A549 (cell line): Measurements from ENCODE around the gene DLG4. TPM values are rescaled to one million over a fixed set of nuclear protein-coding genes. Genes with fewer than 3 reads are reported as not detected.
A peak's percentile ranks its signal among the peaks of the same experiment; 100 is the strongest.

Source experiments
- ATAC-seq, 2 experiments: fragments of 200-7000 bp in 1 of 2; fragments of >200 bp in 1 of 2; cut with Nextera tagmentation in 1 of 2; cut with Tn5 transposase in 1 of 2; 3 replicates each; pipeline versions ENCODE4 v1.8.0 to v1.9.1; 2018 to 2020; ENCODE audit warnings: mild to moderate bottlenecking in 1 of 2, moderate library complexity in 1 of 2
- CTCF ChIA-PET: fragments of 300-600 bp; sonication (Branson Sonifier 250); formaldehyde crosslinking; extraction: SDS; loops from one replicate; lab custom pipeline; 2021; ENCODE audit warnings: antibody characterized with exemption, inconsistent platforms; lab: Yijun Ruan, JAX
- POLR2A ChIA-PET: fragments of 350-600 bp; formaldehyde crosslinking; extraction: SDS; loops from one replicate; lab custom pipeline; 2021; ENCODE audit warnings: antibody characterized with exemption, inconsistent platforms; lab: Yijun Ruan, JAX
- DNase-seq, 2 experiments: peaks; one replicate each; pipeline versions ENCODE4 v3.0.0 to v3.0.0-alpha.2; 2011 to 2016; ENCODE audit warnings: low read depth in 1 of 2, low spot score in 1 of 2
- FAIRE-seq: peaks from 2 replicates; lab custom pipeline; 2011; peaks lifted over from hg19 to GRCh38; lab: Jason Lieb, UNC
- H3K27ac ChIP-seq, 2 experiments: fragments of >200 bp; sonication (Bioruptor Twin); formaldehyde crosslinking; 3 replicates each; pipeline ENCODE4 v1.5.1; 2016 to 2017
- H3K4me1 ChIP-seq: fragments of >200 bp; sonication (Bioruptor Twin); formaldehyde crosslinking; 3 replicates; pipeline ENCODE4 v1.6.1; 2016
- H3K4me2 ChIP-seq: fragments of >200 bp; sonication (Bioruptor Twin); formaldehyde crosslinking; 3 replicates; pipeline ENCODE4 v1.6.1; 2016
- H3K4me3 ChIP-seq: fragments of >200 bp; sonication (Bioruptor Twin); formaldehyde crosslinking; 3 replicates; pipeline ENCODE4 v1.5.1; 2016
- H3K9me3 ChIP-seq: fragments of >200 bp; sonication (Bioruptor Twin); formaldehyde crosslinking; 3 replicates; pipeline ENCODE4 v1.6.1; 2016
- CEBPB ChIP-seq, 2 experiments: fragments of >200 bp in 1 of 2; sonication (Bioruptor Twin) in 1 of 2; formaldehyde crosslinking in 1 of 2; IDR thresholded peaks; 2 replicates each; pipeline ENCODE4 v1.6.1; 2012 to 2016
- CHD4 ChIP-seq: fragments of 200-600 bp; sonication (generic); IDR thresholded peaks from 2 replicates; pipeline ENCODE4 v1.6.1; 2016; ENCODE audit warnings: antibody characterized with exemption, mild to moderate bottlenecking, borderline replicate concordance
- CTCF ChIP-seq: fragments of >200 bp; sonication (Bioruptor Twin); formaldehyde crosslinking; IDR thresholded peaks from 3 replicates; pipeline ENCODE4 v1.5.1; 2016
- JUN ChIP-seq, 2 experiments: fragments of >200 bp; sonication (Bioruptor Twin); formaldehyde crosslinking; IDR thresholded peaks; 2 replicates in 1 of 2; 3 replicates in 1 of 2; pipeline ENCODE4 v1.6.1; 2016 to 2017
- JUNB ChIP-seq: fragments of >200 bp; sonication (Bioruptor Twin); formaldehyde crosslinking; IDR thresholded peaks from 2 replicates; pipeline ENCODE4 v1.6.1; 2016
- MAFK ChIP-seq: fragments of 450-650 bp; IDR thresholded peaks from 2 replicates; pipeline ENCODE4 v1.6.1; 2014; ENCODE audit not compliant: partially characterized antibody
- MAX ChIP-seq: IDR thresholded peaks from 2 replicates; pipeline ENCODE4 v1.6.1; 2012
- MAZ ChIP-seq: fragments of 150-350 bp; IDR thresholded peaks from 2 replicates; pipeline ENCODE4 v1.6.1; 2014; ENCODE audit warnings: antibody characterized with exemption, low read depth, low read length, borderline replicate concordance
- NPAS2 ChIP-seq: fragments of 250-450 bp; sonication (Bioruptor Pico); IDR thresholded peaks from 2 replicates; pipeline ENCODE4 v1.8.0; 2022; ENCODE audit warnings: mild to moderate bottlenecking, moderate library complexity, borderline replicate concordance
- PBX3 ChIP-seq: IDR thresholded peaks from 2 replicates; pipeline ENCODE4 v1.6.1; 2012
- POLR2A ChIP-seq: IDR thresholded peaks from 2 replicates; pipeline ENCODE4 v1.6.1; 2012; ENCODE audit warnings: mild to moderate bottlenecking, low read length
- RAD21 ChIP-seq, 2 experiments: fragments of >200 bp in 1 of 2; sonication (Bioruptor Twin) in 1 of 2; formaldehyde crosslinking in 1 of 2; IDR thresholded peaks in 1 of 2; conservative IDR thresholded peaks in 1 of 2; 2 replicates in 1 of 2; 3 replicates in 1 of 2; pipeline ENCODE4 v1.6.1; 2012 to 2018; ENCODE audit warnings: inconsistent platforms in 1 of 2
- SMC3 ChIP-seq: fragments of >200 bp; sonication (Bioruptor Twin); formaldehyde crosslinking; IDR thresholded peaks from 3 replicates; pipeline ENCODE4 v1.6.1; 2018; ENCODE audit warnings: inconsistent platforms
- TFCP2L1 ChIP-seq: fragments of 250-450 bp; sonication (Bioruptor Pico); IDR thresholded peaks from 2 replicates; pipeline ENCODE4 v1.5.0; 2021; ENCODE audit warnings: mild to moderate bottlenecking
- TP53 ChIP-seq: fragments of 250-450 bp; sonication (Bioruptor Pico); IDR thresholded peaks from 2 replicates; pipeline ENCODE4 v1.5.0; 2021; ENCODE audit warnings: mild to moderate bottlenecking, moderate library complexity
- USF2 ChIP-seq: fragments of 450-650 bp; IDR thresholded peaks from 2 replicates; pipeline ENCODE4 v1.6.1; 2014; ENCODE audit warnings: antibody characterized with exemption
- WGBS: methylation state at CpG from one replicate; pipeline ENCODE4 v1.1.6; 2017; ENCODE audit errors: missing lambda C conversion rate; 5-methylcytosine and 5-hydroxymethylcytosine counted together
- polyA plus RNA-seq, 4 experiments: library from polyadenylated mRNA; depleted of rRNA in 3 of 4; stranded (reverse); fragments of >200 nt; fragmentation: RNase III in 1 of 4; extraction: RNeasy Plus Mini Kit Qiagen cat#74134 plus additional on column Dnase treatment in 1 of 4; gene quantifications; 2 replicates in 3 of 4; 3 replicates in 1 of 4; pipeline ENCODE4 v1.2.3, GENCODE V29; 2011 to 2017

The DLG4 gene
- polyA plus RNA-seq, 2 of the 4 experiments (the other 2 are of a cell fraction): 8.3 to 21.3 TPM

GRCh38 chr17:7221278-7222092 is 1.8 kb upstream of the DLG4 start:
- H3K4me2 ChIP-seq: peak overlapping the region; percentile 86
- CTCF ChIA-PET: interaction anchor here (0.6 to 10.0 kb wide), 26 partner anchors 12 to 644 kb away, joined by 3 to 169 read pairs (median 4); partner anchors contain the start of genes DVL2, GABARAP and PHF23
- peaks cover 36% of the 10 kb centered on the region for H3K4me1 ChIP-seq
- TF ChIP-seq PBX3 (peak; percentile 14), MAZ (no peak)
- TF ChIP-seq, all 56 proteins: peak for 1
- DNase-seq (no peak), FAIRE-seq (no peak), ATAC-seq (peak in 1 of 2 experiments; percentile 0; a peak in 2 of 6 replicates)
- H3K4me3 ChIP-seq: no peak overlapping the region
- WGBS: 90% methylated on average over 10 of the region's 10 CpGs
- peak overlapping the region in 1 of 2 experiments; percentile 98; a peak in 4 of 6 replicates for H3K27ac ChIP-seq
- POLR2A ChIA-PET: interaction anchor here (0.8 to 2.7 kb wide), 8 partner anchors 8 to 93 kb away, joined by 3 to 63 read pairs (median 4); partner anchors contain the start of genes DVL2, GABARAP, PHF23 and SLC2A4
- no peaks in the 10 kb centered on the region for H3K9me3 ChIP-seq

- POLR2A ChIA-PET: interaction anchor here (0.6 to 2.7 kb wide), 9 partner anchors 9 to 349 kb away, joined by 3 to 63 read pairs (median 5); partner anchors contain the start of genes DVL2, GABARAP, PHF23 and SLC2A4
- ATAC-seq (peak; percentile 55 to 76), FAIRE-seq (peak; percentile 91), DNase-seq (peak; percentile 87 to 92)
- CTCF ChIA-PET: interaction anchor here (0.5 to 10.0 kb wide), 30 partner anchors 11 to 644 kb away, joined by 3 to 169 read pairs (median 4); partner anchors contain the start of genes DVL2, GABARAP and PHF23
- Histone ChIP-seq H3K4me3 (peak overlapping the region; percentile 74), H3K9me3 (no peaks in the 10 kb centered on the region), H3K4me1 (peaks cover 44% of the 10 kb centered on the region), H3K4me2 (peak overlapping the region; percentile 86), H3K27ac (peak overlapping the region; percentile 88 to 98)
- 9% methylated on average over 11 of the region's 11 CpGs for WGBS
- TF ChIP-seq MAX (peak; percentile 27; the same call in 1 of the 2 replicates), MAFK (peak; percentile 93), CEBPB (IDR thresholded peaks at IDR 0.05) (peak in 1 of 2 experiments; percentile 18; a peak in 1 of 4 replicates), RAD21 (conservative IDR thresholded peaks at IDR 0.05 in 1 of 2, IDR thresholded peaks at IDR 0.05 in 1 of 2) (peak; percentile 60 to 69), TP53 (CRISPR knock-in tag) (no peak), CTCF (peak; percentile 66), SMC3 (peak; percentile 46; the same call in 2 of the 3 replicates), CHD4 (no peak), JUN (IDR thresholded peaks at IDR 0.05) (peak in 1 of 2 experiments; percentile 12; a peak in 2 of 5 replicates), POLR2A (peak; percentile 30)
Observed at GRCh38 chr17:7220593-7221277, 1.1 kb upstream of the DLG4 start.

- Histone ChIP-seq H3K27ac (peak overlapping the region; percentile 88 to 98), H3K4me1 (peaks cover 52% of the 10 kb centered on the region)
- CTCF ChIA-PET: interaction anchor here (1.0 to 10.0 kb wide), 11 partner anchors 10 to 341 kb away, joined by 3 to 169 read pairs (median 7); partner anchors contain the start of genes DVL2, GABARAP, PHF23 and SLC2A4
- 0 out of 2 replicates have a peak, but pooled peaks have one; percentile 51 for TF ChIP-seq TFCP2L1 (CRISPR knock-in tag)
- no peak for TF ChIP-seq USF2
- no peak for TF ChIP-seq JUNB
- TF ChIP-seq NPAS2 (CRISPR knock-in tag): no peak
- TF ChIP-seq, all 56 proteins: peak for 1
- ATAC-seq: no peak; a peak in 2 of 6 replicates
- POLR2A ChIA-PET: interaction anchor here (0.8 to 2.7 kb wide), 5 partner anchors 10 to 44 kb away, joined by 4 to 63 read pairs (median 4); partner anchors contain the start of genes DVL2, GABARAP and PHF23
- H3K4me3 ChIP-seq: peak overlapping the region; percentile 74
- H3K9me3 ChIP-seq: no peaks in the 10 kb centered on the region
- 26% methylated on average over 12 of the region's 12 CpGs for whole genome bisulfite sequencing
- peak overlapping the region; percentile 86 for H3K4me2 ChIP-seq
- FAIRE-seq: no peak
- DNase-seq: no peak
Observed at GRCh38 chr17:7219229-7219811, 316 bp downstream of the DLG4 start.
